GM21529 (cell line): ENCODE data around the gene AKT2.

Experiments
- ATAC-seq: cut with Tn5 transposase; IDR thresholded peaks from one replicate; pipeline ENCODE4 v1.9.1; 2021; ENCODE audit not compliant: unreplicated experiment

AKT2 gene

GRCh38 chr19:40274585-40275544 lies 10.3 kb downstream of the AKT2 start:
- no peak for ATAC-seq

GRCh38 chr19:40273469-40274360 lies 11.4 kb downstream of the AKT2 start:
- no peak for ATAC-seq

- ATAC-seq = no peak
Observed at GRCh38 chr19:40272261-40272660, 12.9 kb downstream of the AKT2 start.

GRCh38 chr19:40271706-40272105 lies 13.4 kb downstream of the AKT2 start:
- no peak for ATAC-seq

DNA sequence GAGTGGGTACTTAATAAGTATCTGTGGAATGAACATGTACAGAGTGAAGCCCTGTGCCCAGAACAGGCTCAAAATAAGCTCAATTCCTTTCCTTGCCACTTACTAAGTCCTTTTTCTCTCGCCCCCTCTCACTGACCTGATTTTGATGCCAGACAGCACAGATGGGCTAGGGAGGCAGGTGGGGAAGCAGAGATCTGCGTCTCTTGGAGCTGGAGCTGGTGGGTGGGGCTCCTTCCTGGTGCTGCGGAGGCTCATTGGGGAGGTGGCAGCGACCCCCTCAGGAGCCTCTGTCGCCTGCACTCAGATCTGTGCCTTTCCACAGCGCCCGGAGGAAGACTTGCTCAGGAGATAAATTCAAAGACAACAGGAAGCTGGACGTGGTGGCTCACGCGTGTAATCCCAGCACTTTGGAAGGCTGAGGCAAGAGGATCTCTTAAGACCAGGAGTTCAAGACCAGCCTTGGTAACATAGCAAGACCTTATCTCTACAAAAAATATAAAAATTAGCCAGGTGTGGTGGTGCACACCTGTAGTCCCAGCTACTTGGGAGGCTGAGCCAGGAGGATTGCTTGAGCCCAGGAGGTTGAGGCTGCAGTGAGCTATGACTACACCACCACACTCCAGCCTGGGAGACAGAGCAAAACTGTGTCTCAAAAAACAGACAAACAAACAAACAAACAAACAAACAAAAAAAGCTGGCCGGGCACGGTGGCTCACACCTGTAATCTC lies 14.6 kb downstream of the AKT2 start:
- no peak for ATAC-seq

DNA sequence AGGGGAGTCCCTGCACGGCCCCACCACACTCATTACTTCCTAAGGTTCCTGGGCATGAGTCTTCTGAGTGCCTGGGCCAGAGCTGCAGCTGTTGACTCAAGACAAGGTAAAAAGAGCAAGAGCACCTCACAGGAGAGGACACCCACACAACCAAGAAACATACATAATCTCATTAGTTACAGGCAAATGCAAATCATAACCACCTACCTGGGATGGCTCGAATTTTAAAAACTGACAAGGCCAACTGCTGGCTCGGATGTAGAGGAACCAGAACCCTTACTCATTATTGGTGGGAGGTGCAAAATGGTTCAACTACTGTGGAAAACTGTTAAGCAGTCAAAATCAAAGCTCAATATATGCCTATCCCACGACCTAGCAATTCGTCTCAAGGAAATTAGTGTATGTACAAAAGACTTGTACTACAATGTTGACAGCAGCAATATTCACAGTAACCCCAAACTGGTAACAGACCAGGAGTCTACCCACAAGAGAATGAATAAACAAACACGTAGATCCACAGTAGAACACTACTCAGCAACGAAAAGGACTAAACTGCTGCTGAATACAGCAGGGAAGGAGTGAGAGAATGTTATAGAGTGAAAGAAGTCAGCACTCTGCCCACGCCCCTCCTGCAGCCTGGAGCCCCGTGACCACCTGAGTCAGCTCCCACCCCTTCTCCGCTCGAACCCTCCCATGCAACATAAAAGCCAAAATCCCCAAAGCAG lies 15.8 kb downstream of the AKT2 start:
- no peak for ATAC-seq

DNA sequence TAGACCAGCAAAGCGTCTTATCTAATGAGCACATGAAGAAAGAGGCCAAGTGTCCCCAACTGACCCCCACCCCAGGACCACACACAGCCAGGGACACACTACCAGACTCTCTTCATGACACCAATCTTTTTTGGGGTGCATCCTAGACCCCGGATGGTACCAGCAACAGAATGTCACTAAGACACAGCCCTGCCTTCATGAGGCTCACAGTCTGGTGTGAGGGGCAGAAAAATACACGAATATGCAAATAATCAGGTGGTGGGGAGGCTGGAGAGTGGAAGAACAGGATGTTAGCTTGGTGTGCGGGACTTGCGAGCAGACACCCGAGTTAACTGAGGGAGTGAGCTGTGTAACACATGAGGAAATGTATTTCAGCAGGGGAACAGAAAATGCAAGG lies 17.5 kb downstream of the AKT2 start:
- ATAC-seq = no peak

DNA sequence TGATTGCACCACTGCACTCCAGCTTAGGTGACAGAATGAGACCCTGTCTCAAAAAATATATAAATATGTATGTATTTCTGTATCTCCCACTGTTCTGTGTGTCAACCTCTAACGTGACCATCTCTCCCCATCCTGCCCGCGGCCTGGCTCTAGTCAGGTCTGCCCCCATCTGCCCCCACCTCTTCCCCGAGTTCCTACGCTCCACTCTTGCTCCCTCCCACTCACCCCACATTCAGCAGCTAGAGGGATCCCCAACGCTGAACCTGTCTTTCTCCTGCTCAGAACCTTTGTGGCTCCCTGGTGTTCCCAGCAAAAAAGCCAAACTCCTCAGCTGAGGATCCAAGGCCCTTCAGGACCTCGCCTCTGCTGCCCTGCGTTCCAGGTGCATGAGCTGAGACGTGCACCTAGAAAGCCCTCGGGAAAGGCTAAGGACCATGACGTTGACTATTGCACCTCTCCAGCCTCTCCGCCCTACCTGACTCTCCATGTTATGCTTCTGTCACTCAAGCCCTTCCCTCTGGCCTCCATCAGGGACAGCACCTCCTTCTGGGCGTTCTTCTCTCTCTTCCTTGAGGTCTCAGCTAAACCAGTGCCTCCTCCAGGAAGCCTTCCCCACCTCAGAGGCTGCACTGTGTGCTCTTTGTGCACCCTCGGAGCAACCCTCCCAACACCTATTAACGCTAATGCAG lies 18.1 kb downstream of the AKT2 start:
- ATAC-seq = no peak

DNA sequence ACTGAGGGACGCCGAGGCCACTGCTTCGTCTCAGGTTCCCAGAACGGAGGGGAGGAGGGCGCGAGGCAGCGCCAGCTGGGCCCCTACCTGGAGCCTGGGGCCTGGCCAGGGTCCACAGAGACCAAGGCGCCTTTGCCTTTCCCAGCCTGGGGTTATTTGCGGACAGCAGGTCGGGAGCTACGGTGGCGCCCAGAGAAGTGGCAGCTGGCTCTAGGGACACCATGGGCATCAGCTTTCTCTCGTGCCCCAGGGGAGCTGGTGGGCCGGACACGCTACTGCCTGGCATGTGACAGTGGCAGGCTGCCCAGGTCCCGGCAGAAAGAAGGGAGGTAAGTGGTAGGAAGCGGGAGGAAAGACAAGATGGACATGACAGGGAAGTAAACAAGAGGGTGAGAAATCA lies 19.0 kb downstream of the AKT2 start:
- ATAC-seq = no peak

DNA sequence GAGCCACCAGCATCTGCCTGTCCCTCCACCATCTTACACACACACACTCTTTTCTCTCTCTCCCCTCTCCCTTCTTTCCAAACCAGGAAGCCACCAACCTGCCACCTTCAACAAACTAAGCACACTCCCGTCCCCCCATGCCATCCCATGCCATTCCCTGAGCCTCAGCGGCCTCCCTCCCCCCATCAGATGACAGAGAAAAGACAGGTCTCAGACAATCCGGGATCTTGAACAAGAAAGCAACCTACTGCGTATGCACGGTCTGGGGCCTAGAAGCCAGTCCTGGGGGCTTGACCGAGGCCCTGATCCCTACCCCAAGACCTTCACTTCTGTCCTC lies 19.4 kb downstream of the AKT2 start:
- ATAC-seq = no peak

- ATAC-seq = no peak
Observed at GRCh38 chr19:40265055-40265762, 19.9 kb downstream of the AKT2 start.

- no peak for ATAC-seq
Observed at GRCh38 chr19:40264314-40265054, 20.7 kb downstream of the AKT2 start.

DNA sequence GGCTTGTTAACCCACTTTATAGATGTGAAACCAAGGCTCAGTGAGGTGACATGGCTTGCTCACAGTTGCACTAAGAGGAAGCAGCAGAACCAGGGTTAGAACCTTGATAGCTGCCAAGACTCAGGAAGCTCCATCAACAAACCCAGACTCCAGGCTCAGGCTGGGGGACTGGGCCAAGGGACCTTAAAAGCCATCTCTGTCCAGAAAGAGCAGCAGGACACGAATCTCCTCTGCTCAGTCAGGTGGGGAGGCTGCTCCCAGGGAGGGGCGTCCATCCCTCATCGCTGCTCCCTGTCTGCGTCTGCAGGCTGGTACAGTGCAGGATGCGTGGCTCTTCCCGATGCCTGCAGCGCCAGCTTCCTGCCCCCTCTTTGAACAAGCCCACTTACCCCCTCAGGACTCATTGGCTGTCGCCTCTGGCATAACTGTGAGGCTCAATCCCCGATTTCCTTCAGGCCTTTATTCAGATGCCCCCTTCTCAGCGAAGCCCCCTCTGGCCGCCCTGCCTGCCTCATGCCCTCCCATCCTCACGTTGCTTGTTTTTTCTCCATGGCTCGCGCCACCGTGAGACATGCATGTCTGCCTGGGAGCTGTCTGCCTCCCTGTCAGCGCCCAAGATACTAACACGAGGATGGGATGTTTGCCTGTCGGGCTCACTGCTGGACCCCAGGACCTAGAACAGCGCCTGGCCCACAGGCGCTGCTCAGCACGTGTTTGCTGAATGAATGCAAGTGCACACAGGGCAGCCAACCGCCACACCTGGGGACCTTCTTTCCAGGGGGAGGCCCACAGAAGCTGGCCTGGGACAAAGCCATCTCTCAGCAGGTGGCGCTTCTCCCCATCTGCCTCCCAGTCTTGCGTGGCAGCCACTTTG lies 21.5 kb downstream of the AKT2 start:
- ATAC-seq = no peak

DNA sequence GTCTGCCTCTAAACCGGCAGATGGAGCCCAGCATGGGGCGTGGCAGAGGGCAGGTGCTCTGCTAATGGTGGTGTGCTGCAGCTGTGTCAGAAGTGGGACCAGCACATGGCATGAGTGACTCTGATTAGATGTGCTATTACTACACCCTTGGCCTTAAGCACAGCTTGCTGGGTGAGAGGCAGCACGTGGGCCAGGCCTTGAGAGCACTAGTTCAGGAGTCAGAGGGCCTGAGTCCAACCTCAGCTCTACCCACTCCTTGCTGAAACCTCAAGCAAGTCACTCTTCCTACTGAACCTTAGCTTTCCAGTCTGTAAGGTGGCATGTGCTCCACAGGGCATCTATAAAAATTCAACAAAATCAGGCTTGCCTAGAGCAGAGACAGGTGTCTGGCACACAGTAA lies 22.7 kb downstream of the AKT2 start:
- ATAC-seq = no peak

DNA sequence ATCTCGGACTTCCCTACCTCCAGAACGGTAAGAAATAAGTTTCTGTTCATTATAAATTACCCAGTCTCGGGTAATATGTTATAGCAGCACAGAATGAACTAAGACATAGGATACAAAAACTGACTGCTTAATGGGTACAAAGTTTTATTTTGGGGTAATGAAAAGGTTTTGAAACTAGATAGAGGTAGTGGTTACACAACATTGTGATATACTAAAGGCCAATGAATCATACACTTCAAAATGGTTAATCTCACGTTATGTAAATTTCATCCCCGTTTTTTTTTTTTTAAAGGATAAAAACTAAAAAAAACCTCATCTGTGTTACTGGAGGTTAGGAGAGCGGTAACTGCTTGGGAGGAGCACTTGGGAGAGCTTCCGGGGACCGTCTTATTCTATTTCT lies 23.5 kb downstream of the AKT2 start:
- no peak for ATAC-seq

DNA sequence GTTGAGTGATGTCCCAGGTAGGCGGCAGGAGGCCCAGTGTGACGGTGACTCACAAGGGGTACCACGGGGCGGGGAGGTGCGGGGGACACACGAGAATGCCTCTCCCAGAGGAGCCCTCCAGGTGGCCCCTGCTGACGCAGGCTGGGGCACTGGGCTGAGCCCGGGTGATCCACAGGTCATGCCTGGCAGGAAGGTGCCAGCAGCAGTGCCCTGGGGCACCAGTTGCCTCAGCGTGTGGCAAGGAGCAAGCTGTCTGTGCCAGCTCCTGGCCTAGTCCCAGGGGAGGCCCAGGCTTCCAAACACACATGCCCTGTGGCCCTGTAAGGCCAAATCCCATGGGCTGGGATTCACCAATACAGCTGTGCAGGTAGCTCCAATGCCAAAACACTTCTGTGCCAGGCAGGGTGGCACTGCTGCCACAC lies 28.0 kb downstream of the AKT2 start:
- no peak for ATAC-seq

- no peak for ATAC-seq
Observed at GRCh38 chr19:40256512-40256911, 28.6 kb downstream of the AKT2 start.
